NCI-H446 (cell line): ENCODE measurements around the gene DHX30.
"Not testable (repeated sequence)": the region's sequence is repeated elsewhere in the genome, so short reads cannot be mapped to it uniquely, and the experiment has no call there.

ENCODE experiments used
- DNase-seq, 2 experiments: peaks; one replicate each; lab custom pipeline; 2025; lab: John Stamatoyannopoulos, UW

Gene DHX30

GRCh38 chr3:47802734-47803479 lies at the start of gene DHX30:
DHX30 (plus strand) TSS chr3:47803138; CDS start chr3:47810684, 7,546 bp downstream.
- peak; percentile 13 to 52 for DNase-seq

GRCh38 chr3:47758261-47759025 lies 44.5 kb upstream of the DHX30 start:
- no peak for DNase-seq

- not testable (repeated sequence) for DNase-seq
These were observed 42.7 kb upstream of the DHX30 start for GRCh38 chr3:47760207-47760606.

- DNase-seq = no peak
These were observed 41.9 kb upstream of the DHX30 start for GRCh38 chr3:47761046-47761445.

- DNase-seq = no peak
These were observed 40.7 kb upstream of the DHX30 start for GRCh38 chr3:47762233-47762632.

GRCh38 chr3:47766186-47766585 lies 36.8 kb upstream of the DHX30 start:
- no peak for DNase-seq

GRCh38 chr3:47772047-47772446 lies 30.9 kb upstream of the DHX30 start:
- no peak for DNase-seq

GRCh38 chr3:47772788-47773187 lies 30.1 kb upstream of the DHX30 start:
- DNase-seq = no peak

GRCh38 chr3:47778746-47779145 lies 24.2 kb upstream of the DHX30 start:
- DNase-seq = no peak

- DNase-seq = peak in 1 of 2 experiments; percentile 23
These were observed 21.9 kb upstream of the DHX30 start for GRCh38 chr3:47780741-47781684.

GRCh38 chr3:47781685-47782445 lies 21.1 kb upstream of the DHX30 start, which contains the start of gene SMARCC1:
SMARCC1 (minus strand) TSS chr3:47781893; CDS start chr3:47781797, 96 bp downstream.
- DNase-seq = peak; percentile 84 to 95

GRCh38 chr3:47782446-47783308 lies 20.3 kb upstream of the DHX30 start:
- no peak for DNase-seq

- DNase-seq = no peak
These were observed 19.3 kb upstream of the DHX30 start for GRCh38 chr3:47783673-47784072.

GRCh38 chr3:47791193-47791855 lies 11.6 kb upstream of the DHX30 start:
- DNase-seq = no peak

GRCh38 chr3:47792699-47793098 lies 10.2 kb upstream of the DHX30 start:
- DNase-seq = no peak

GRCh38 chr3:47794544-47794943 lies 8.4 kb upstream of the DHX30 start:
- no peak for DNase-seq

- no peak for DNase-seq
These were observed 3.2 kb upstream of the DHX30 start for GRCh38 chr3:47799733-47800132.

GRCh38 chr3:47803480-47804025 lies 615 bp downstream of the DHX30 start:
- DNase-seq = peak in 1 of 2 experiments; percentile 2

GRCh38 chr3:47804577-47804976 lies 1.6 kb downstream of the DHX30 start:
- DNase-seq = no peak
